D341Med (cell line): ENCODE results near the gene RAC2.

Experiments used
- DNase-seq: peaks from one replicate; pipeline ENCODE4 v3.0.0; 2012; ENCODE audit warnings: low spot score

Gene RAC2

DNA sequence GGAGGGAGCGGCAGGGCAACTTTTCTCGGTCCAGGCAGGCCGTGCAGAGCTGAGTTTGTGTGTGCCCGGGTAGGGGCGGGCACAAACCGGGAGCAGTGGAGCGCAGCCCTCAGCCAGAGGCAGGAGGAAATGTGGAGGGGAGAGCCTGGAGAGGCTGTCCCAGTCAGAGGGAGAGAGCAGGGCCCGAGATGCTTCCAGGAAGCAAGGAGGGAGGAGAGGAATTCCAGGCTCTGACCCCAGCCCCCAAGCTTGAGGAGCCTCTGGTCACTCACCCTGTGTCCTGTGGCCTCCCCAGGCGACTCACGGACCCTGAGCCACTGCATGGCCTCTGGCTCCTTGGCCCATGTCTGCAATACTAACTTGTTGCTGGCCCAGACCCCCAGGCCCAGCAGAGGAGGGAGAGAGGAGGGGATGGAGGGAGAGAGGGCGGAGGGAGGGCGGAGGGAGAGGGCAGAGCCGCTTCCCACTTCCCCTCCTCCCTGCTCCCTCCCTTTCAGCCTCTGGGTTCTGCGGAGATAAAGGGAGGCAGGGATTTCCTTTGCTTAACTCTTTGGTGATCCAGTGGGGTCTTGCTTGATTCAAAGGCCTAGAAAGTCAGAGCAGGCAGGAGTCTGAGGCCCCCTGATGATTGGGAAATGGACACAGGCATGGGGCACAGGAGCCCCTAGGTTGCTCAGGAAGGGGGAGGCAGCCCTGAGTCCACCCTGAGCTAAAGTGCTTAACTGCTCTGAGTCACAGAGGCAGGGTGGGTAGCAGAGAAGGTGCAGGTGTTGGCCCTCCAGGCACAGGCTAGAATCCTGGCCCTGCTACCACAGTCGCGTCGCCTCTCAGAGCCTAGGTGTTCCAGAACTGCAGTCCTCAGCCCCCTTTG is 55.9 kb downstream of the RAC2 start, which contains the start of gene C1QTNF6:
C1QTNF6 (minus strand) TSS at position 357 of the 871 bp plus-strand sequence; CDS start at position 323, 34 bp downstream.
- no peak for DNase-seq

DNA sequence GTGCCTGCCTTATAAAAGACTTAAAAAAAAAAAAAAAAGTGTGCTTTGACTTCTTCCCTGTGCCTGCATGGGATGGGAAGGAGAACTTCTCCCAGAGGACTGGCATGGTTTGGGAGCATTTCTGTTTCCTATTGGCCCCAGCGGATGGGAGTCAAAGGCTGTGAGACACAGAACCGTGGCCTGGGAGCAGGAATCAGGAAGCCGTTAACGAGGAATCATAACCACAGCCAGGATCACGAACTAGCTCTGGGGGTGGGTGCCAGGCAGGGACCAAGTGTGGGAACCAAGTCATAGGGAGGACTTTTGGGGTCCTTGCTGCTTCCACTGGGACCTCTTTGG is 56.5 kb downstream of the RAC2 start:
- no peak for DNase-seq

DNA sequence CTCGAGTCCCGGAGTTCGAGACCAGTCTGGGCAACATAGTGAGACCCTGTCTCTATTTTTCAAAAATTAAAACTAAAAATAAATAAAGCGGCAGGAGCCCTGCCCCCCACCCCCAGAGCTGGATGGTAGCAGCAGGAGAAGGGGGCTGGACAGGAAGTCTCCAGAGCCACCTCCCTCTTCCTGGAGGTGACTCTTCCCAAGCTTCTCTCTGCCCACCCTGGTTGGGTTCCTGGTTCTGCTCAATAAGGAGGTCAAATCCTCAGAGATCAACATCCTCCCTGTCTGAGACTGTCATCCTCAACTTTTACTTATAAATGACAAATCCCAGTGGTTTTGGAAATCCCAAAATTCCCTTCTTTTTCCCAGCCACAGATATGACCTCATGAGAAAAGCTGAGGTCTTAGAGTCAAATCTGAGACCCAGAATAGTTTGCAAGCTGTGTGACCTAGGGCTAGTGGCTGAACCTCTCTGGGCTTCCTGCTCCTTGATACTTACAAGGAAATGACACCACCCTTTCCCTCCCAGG is 57.0 kb downstream of the RAC2 start:
- DNase-seq: no peak

DNA sequence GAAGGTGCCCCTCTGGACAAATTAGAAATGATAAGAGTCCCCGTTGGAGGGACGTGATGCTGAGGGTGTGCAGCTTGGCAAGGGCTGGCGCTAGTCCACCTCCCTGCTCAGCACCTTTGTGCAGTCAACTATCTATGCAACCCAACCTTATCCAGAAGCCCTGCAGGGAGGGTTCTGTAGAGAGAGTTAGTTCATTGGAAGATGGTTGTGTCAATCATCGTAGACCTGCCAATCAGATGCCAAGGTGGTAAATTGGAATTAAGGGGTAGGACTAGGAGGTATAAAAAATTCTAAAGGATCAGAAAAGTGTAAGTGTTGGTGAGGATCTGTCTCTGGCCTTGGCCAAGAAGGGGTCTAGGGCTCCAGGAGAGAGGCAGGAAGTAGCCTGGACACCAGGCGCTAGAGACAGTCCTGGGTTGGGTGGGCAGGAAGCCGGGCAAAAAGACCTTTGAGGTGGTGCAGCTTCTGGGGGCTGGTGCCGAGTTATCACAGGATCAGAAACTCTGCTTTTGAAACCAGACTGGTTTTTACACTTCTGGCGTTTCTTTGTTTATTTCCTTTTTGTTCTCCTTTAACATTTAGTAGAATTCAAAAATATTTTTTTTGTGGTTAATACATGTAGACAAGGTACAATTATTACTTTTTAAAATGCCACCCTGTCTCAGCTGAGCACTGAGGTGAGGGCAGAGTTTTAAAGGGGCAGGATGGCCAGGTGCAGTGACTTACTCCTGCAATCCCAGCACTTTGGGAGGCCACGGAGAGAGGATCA is 57.7 kb downstream of the RAC2 start:
- no peak for DNase-seq

DNA sequence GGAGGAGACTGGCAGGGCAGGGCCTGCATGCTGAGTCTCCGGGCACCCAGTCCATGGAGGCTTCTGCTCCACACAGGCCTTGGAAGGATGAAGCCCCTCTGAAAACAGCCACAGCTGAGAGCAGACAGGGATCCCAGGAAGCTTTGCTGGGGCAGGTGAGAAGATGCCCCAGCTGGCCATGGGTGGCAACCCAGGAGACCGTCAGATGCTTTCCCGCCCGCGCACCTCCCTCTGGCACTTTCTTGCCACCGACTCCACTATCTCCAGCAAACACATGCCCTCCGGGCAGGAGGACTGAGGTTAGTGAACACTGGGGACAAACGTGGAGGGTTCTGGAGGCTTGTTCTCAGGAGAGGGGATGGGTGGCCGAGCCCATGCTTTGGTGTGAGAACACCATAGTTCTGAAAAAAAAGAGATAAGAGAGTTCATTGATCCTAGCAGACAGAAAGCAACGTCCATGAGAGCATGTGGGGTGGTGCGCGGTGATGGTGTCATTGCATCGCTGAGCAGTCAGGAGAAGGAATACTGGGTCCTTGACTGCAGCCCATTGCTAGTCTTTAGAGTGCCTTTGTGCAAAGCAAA is 58.3 kb downstream of the RAC2 start:
- no peak for DNase-seq

DNA sequence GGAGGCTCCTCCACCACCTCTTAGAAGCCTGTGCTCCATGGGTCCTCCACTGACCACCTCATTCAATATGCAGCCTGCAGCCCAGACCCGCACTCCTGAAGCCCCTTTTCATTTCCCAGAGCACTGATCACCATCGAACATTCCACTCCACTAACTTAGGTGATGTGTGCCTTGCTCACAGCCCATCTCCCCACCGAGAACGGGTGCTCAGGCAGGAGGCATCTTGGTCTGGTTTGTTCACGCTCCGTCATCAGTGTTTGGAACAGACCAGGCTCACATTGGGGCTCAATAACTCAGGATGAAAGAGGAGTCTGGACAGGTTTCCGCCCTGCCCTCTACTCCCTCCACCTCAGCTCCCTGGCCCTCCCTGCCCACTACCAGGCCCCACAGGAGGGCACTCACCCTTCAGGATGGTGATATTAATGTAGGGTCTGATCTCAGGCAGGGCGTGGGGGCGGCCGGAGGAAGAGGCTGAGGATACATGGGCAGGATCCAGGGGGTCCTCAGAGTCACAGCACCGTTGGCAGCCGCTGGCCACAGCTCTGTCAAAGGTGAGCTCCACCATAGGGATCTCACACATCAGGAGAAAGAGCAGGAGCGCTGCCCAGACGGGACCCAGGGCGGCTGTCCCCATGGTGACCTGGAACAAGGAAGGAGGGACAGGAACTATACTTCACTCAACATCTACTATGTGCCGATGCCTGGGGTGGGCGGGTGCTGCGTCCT is 59.1 kb downstream of the RAC2 start:
- no peak for DNase-seq

DNA sequence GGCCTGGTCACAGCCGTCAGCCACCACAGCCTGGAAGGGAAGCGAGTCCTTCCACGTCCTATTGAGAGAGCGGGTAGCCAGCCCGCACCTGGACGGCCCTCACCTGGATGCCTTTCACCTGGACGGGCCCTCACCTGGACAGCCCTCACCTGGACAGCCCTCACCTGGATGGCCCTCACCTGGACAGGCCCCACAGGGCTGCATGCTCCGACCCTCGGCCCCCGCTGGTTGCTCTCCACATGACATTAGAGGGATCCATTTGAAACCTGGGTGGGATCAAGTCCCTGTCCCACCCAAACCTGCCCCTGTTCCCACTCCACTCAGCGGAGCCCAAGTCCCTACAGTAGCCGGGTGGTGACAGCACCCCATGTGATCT is 59.7 kb downstream of the RAC2 start:
- DNase-seq: no peak

DNA sequence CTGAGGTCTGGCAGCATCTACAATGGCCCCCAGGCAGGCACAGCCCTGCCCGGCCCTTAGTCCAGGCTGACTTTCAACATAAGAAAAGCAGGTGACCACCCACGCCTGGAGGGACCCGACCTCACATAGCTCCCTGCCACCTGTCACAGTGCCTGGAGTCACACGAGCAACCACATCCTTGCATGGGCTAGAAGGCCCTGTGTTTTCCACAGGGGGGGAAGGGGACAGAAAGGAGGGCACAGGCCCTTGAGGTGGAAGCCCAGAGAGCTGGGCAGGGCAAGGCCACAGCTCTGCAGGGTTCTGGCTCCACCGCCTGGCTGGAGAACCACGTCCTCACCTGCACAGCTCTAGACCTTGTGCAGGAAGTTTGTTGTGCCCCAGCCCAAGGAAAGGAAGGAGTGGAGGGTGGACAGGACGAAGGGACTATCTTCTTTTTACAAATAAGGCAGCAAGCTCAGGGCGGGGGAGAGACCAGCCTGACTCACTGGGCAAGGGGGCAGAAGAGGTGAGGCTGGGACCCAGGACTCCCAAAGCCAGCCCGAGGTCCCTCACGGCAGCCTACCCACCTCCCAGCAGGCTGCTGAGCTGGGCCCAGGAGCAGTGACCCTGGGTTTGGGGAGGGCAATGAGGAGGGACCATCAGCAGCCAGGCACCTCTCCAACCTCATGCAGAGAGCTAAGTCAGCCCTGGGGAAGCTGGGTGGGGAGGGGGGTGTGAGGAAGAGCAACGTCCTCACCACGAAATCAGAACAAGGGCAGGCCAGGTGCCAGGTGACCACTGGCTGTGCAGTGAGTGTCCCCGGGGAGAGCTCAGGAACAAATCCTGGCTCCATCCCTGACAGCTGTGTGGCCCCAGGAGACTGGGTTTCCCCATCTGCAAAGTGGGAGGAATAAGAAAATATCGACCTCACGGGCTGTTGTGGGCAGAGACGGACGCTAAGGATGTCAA is 60.4 kb downstream of the RAC2 start:
- DNase-seq: no peak

DNA sequence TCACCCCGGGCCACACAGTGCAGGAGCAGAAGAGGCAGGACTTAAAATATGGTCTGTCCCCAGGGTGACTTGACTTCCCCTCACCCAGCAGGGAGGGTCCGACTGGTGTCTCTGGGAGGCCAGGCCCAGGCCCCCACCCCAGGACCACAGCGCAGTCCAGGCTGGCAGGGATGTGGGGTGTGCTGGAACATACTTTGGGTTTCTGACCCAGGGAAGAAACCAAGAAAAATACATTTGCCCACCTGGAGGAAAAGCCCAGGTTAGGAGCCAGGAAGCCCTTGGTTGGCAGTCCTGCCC is 61.2 kb downstream of the RAC2 start:
- no peak for DNase-seq

DNA sequence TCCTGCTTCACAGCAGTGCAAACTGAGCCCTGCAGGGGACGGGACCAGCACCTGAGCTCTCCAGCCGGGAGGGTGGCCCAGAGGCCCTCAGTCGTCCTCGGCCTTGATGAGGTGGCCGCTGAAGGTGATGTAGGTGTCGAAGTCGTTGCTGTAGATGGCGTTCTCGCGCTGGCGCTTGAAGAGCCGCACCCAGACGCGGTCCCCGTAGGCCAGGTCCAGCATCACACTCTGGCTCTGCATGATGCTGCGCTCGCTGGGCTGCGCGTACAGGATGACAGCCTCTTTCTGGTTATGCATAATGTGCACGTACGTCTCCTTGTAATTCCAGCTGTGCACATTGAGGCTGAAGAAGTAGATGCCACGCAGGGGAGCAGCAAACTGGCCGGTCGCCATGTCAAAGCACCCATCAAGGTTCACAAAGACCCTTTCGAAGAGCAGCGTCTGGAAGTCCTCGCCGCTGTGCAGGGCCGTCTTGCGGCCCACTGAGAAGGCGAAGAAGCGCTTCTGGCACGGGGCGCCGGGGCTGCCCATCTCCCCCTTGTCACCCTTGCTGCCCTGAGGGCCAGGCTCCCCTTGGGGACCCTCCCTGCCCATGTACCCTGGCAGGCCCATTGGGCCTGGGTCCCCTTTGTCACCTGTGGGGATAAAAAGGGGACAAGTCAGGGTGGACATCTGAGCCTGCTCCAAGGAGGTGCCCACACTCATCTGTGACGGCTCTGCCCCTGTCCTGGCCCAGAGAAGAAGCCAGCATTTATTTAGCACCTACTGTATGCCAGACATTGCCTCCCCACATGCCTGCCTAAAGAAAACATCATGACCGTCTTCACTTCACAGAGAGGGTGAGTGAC is 61.7 kb downstream of the RAC2 start:
- DNase-seq: no peak

DNA sequence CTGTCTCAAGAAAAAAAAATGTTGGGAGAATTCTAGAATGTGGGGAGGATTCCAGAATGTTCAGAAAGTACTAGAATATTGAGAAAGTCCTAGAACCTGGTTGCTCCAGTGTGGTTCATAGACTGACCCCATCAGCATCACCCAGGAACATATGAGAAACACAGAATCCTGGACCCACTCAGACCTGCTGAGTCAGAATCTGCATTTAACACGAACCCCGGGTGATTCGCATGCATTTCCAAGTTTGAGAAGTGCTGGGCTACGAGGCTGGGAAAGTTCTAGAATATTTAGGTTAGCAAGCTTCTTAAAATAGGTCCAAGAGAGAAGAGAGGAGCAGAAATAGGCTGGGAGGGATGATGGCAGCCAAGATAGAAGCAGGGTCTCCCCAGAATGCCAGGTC is 62.4 kb downstream of the RAC2 start:
- DNase-seq: no peak

DNA sequence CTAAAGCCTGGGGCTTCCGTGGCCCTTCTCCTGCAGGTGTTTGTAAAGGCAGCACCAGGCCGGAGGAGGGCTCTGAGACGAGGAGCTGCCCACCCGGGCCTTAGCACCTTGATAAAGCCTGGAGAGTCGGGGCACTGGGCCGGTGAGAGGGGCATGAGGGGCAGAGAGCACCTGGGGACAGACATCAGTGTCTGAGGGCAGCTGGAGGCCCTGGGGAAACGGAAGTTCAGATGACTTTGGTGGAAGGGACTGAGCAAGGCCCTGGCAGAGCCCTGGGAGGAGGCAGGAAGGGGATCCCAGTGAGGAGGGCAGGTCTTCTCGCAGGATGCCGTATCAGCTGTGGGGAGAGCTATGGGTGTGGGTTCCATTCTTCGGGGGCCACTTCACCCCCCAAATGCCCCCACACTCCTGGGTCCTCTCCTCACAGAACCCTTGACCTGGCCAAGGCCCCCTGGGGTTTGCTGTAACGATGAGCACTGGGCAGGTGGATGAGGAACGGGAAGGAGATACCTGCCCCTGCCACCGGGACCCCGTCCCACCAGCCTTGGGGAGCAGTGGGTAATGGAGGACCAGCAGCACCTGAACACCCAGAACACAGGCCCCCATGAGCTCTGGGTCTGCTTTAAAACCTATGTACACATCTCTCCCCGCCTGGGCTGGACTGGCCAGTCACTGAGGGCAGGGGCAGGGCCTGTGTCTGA is 63.4 kb downstream of the RAC2 start:
- no peak for DNase-seq

DNA sequence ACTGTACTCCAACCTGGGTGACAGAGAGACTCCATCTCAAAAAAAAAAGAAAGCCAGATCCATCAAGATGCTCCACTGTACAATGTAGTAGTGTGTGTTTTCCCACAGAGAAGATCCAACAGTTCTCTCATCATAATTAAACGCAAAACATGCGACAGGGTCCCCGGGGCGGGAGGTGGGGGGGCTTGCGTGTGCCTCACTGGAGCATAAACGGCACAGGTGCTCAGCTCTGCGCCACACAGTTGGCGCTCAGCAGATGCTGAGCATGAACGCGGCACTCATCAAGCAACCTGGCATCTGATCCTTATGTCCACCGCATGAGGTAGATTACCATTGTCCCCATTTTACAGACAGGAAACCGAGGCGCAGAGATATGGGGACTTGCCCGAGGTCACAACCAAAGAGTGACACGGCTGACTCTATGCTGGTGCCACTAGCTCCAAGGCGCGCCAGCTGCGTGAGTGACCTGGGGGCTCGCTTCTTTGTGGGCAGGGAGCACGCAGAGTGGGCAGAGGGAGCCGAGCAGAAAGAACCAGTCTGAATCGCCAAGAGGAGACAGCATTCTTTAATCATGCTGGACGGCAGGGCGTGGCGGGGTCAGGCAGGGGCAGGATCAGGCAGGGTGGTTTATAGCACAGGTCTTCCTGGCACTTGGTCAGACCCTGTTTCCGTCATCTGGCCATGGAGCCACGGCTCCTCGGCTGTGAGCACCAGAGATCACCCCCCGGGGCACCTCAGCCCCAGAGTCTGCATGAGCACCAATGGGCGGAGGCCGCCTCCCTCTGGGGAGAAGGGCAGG is 64.2 kb downstream of the RAC2 start:
- no peak for DNase-seq

DNA sequence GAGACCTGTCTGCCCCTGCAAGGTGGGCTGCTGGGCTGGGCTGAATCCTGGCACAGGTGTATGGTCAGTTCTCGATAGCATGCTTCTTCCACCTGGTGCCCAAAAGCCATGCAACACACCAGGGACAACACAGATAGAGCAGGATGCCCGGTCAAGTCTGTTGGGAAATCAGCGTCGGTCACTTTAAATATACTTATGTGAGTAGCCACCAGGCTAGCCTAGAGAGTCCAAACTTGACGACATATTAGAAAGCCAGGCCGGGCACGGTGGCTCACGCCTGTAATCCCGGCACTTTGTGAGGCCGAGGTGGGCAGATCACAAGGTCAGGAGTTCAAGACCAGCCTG is 65.0 kb downstream of the RAC2 start:
- no peak for DNase-seq

DNA sequence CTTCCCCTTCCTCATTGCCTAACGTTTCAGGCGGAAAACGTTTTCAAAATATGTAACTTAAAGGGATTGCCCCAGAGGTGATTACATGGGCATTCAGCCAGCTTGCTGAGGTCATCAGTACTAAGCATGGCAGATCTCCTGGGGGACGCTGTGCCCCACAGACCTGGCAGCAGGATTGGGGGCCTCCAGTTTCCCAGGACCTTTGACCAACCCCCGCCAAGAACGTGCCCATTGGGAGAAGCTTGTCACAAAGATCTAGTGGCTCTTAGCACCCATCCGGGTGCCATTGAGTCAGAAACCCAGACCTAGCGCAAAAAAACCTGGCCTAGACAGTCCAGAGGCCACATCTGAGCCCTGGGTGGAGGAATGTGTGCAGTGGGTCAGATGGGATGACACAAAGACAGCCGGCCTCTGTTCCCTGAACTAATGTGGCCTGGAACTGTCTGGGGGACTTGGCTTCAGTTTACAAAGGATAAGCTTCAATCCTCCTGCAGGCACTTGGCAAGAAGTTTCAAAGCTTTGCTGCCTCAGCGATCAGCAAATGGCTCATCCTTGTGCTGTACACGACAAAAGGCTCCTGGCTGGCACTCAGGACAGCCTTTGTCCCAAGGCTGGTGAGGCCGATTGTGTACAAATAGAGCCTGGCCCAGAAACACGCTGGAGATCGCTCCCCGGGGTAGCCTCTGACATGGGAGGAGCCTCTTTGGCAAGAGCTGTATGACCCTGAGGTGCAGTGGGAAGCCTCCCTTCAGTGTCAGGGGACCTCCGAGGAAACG is 65.5 kb downstream of the RAC2 start:
- DNase-seq: no peak

DNA sequence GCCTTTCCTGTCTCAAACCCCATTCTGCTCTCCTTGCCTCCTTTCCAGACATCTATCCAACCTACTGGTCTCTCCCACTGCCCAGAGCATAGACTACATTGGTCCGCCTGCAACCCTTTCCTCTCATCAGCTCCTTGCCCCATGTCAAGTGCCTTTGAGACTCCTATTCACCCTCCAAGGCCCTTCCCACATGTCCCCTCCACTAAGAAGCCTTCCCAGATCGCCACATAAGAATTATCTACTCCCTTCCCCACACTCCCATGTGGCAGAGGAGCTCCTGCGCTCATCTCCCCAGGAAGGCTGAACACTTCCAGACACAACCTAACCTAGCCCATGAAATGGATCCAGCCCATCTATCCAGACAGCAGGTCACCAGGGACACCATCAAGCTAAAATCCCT is 66.3 kb downstream of the RAC2 start:
- no peak for DNase-seq

DNA sequence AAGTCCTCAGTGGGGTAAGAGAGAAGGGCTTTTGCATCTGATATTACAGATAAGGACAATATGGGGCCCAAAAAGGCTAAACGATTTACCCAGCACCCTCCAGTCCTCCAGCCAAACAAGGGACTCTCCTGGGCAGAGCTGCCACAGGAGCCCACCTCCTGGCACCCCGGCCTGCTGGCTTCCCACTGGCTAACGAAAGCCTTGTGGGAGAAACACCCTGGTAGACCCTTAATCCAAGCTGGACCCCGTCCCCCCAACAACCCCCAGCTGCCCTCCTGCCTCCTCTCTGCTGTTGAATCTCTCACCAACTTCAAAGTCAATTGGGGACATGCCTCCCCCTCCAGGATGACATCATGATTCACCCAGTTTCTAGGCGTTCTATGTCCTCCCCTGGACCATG is 66.8 kb downstream of the RAC2 start:
- no peak for DNase-seq

DNA sequence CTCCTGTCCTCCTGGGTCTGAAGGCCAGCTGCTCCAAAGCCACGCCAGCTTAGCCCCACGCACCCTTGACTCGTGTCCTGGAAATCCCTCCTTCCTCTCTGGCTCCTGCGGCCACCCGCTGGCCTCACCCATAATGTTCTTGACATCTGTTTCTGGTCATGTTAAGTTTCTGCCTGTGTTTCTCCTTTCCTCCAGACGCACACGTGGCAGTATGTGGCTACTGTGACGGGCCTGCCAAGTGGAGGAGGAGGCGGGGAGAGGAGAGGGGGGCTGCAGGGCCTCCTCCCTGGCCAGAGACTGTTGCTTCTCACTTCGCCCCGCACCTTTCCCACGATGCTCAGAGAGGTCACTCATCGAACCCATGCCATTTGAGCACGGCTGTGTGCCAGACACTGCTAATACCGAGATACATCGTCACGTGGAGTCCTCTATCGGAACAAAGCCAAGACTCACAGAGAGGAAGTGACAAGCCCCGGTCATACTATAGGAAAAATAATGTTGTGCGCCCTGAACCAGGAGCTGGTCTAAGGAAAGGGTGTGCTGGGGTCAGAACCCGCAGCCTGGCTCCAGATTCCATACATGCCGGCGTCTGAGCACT is 67.5 kb downstream of the RAC2 start:
- DNase-seq: no peak
